H1 (cell line): ENCODE data around the gene MED31. TPM values are rescaled to one million over a fixed set of nuclear protein-coding genes. Genes with fewer than 3 reads are reported as not detected.

ENCODE experiments used
- CHD7 ChIP-seq: fragments of 300-600 bp; sonication (generic); IDR thresholded peaks from 2 replicates; pipeline ENCODE4 v1.7.1; 2012; ENCODE audit warnings: low read length, moderate library complexity, mild to moderate bottlenecking, inconsistent platforms; ENCODE audit not compliant: insufficient replicate concordance
- KDM1A ChIP-seq: fragments of 200-600, 300-600 bp; sonication (generic); IDR thresholded peaks from 2 replicates; pipeline ENCODE4 v1.7.1; 2016; ENCODE audit warnings: mild to moderate bottlenecking, low read length, borderline replicate concordance
- MAFK ChIP-seq: IDR thresholded peaks from 2 replicates; pipeline ENCODE4 v1.6.1; 2012; ENCODE audit warnings: low read depth, mild to moderate bottlenecking, improper control_type of control experiment, low read length
- SP4 ChIP-seq: IDR thresholded peaks from 2 replicates; pipeline ENCODE4 v1.6.1; 2012; ENCODE audit warnings: low read length, inconsistent platforms
- SRF ChIP-seq: IDR thresholded peaks from 2 replicates; pipeline ENCODE4 v1.6.1; 2011; ENCODE audit warnings: mild to moderate bottlenecking, low read depth, low read length, moderate library complexity
- polyA plus RNA-seq, 7 experiments: library from polyadenylated mRNA; depleted of rRNA in 3 of 7; stranded (reverse) in 5 of 7; unstranded in 2 of 7; fragments of >200 nt in 5 of 7; fragments of 200-250 nt in 2 of 7; gene quantifications; 1 replicate in 5 of 7; 2 replicates in 1 of 7; 4 replicates in 1 of 7; pipeline versions ENCODE4 v1.2.1 to v1.2.3, GENCODE V29; 2011 to 2013; ENCODE audit warnings: missing spikeins in 2 of 7, mixed read lengths in 2 of 7
- total RNA-seq: library from RNA; stranded (reverse); fragmentation: NEBNext Ultra II Directional; extraction: Animal tissue kit (Norgen Biotek cat#: 25700); gene quantifications from 2 replicates; pipeline ENCODE4 v1.2.1, GENCODE V29; 2021

MED31 gene
- total and polyA plus RNA-seq, 2 of the 8 experiments (the other 6 are each of a cell fraction or from before 2014, with no cell fraction given) = 4.6 to 12.3 TPM

GRCh38 chr17:6668219-6668618 lies 16.8 kb upstream of the MED31 start (continued):
- no peak for TF ChIP-seq CHD7
- no peak for TF ChIP-seq MAFK
- no peak for TF ChIP-seq SRF
- no peak for TF ChIP-seq KDM1A
- TF ChIP-seq SP4 = no peak
